ENCODE data around the gene TDRD9. TPM values are rescaled to one million over a fixed set of nuclear protein-coding genes. Genes with fewer than 3 reads are reported as not detected.

TDRD9 gene
- total and polyA plus RNA-seq, 2 experiments from 2014 or later = not detected

GRCh38 chr14:104085032-104085888, 157.0 kb downstream of the TDRD9 start, which contains the start of gene ASPG:
Gene ASPG, plus strand, starts transcription at chr14:104085700. Its CDS starts 71 bp downstream, at chr14:104085771.
- Histone ChIP-seq H3K36me3 (ENCODE audit: low read depth) (no peaks in the 10 kb centered on the region), H3K4me2 (ENCODE audit: unreplicated experiment) (no peak within 1 kb of the TSS), H3K27me3 (replicated peaks; ENCODE audit: insufficient read depth) (no peaks in the 10 kb centered on the region; the same call in 1 of the 2 replicates), H4K20me1 (ENCODE audit: insufficient read depth) (no peaks in the 10 kb centered on the region), H3K79me2 (ENCODE audit: insufficient read depth) (no peaks in the 10 kb centered on the region), H3K9me3 (ENCODE audit: low read depth) (no peaks in the 10 kb centered on the region), H3K9ac (no peak within 1 kb of the TSS), H3K4me1 (ENCODE audit: insufficient read depth) (no peaks in the 10 kb centered on the region), H3K27ac (no peak within 1 kb of the TSS), H3F3A (ENCODE audit: insufficient read depth) (no peaks in the 10 kb centered on the region), H3K9me2 (ENCODE audit: insufficient read depth) (no peaks in the 10 kb centered on the region), H2AFZ (no peak within 1 kb of the TSS), H3K4me3 (no peak within 1 kb of the TSS)
- TF ChIP-seq EZH2phosphoT487 (IDR thresholded peaks at IDR 0.05; ENCODE audit: insufficient read depth, low read depth) = no peak
- no peak for TF ChIP-seq EZH2 (IDR thresholded peaks at IDR 0.05; ENCODE audit: insufficient read depth, poor library complexity, severe bottlenecking)
- no peak for DNase-seq
- in situ Hi-C loops (cut with MboI) = no loop called here
- 11 to 15% methylated on average over 39 to 68 of the region's 70 CpGs for WGBS, 2 experiments (ENCODE audit: low coverage in 1 of 2, low lambda C conversion rate in 2 of 2, missing lambda C conversion rate in 2 of 2)

GRCh38 chr14:104085889-104086201, 157.6 kb downstream of the TDRD9 start:
- H3K4me2 ChIP-seq (ENCODE audit: unreplicated experiment) = no peak overlapping the region
- H3K9me3 ChIP-seq (ENCODE audit: low read depth) = no peaks in the 10 kb centered on the region
- no peaks in the 10 kb centered on the region for H3F3A ChIP-seq (ENCODE audit: insufficient read depth)
- H3K36me3 ChIP-seq (ENCODE audit: low read depth) = no peaks in the 10 kb centered on the region
- no peak overlapping the region for H2AFZ ChIP-seq
- no peak overlapping the region for H3K9ac ChIP-seq
- no peaks in the 10 kb centered on the region for H3K9me2 ChIP-seq (ENCODE audit: insufficient read depth)
- in situ Hi-C loops (cut with MboI) = no loop called here
- no peak for TF ChIP-seq EZH2phosphoT487 (IDR thresholded peaks at IDR 0.05; ENCODE audit: insufficient read depth, low read depth)
- no peak for TF ChIP-seq EZH2 (IDR thresholded peaks at IDR 0.05; ENCODE audit: insufficient read depth, poor library complexity, severe bottlenecking)
- H3K79me2 ChIP-seq (ENCODE audit: insufficient read depth) = no peaks in the 10 kb centered on the region
- no peak overlapping the region for H3K27ac ChIP-seq
- H4K20me1 ChIP-seq (ENCODE audit: insufficient read depth) = no peaks in the 10 kb centered on the region
- H3K4me3 ChIP-seq = no peak overlapping the region
- WGBS, 2 experiments (ENCODE audit: low coverage in 1 of 2, low lambda C conversion rate in 2 of 2, missing lambda C conversion rate in 2 of 2) = 42 to 56% methylated on average over 21 to 28 of the region's 29 CpGs
- no peak for DNase-seq
- H3K4me1 ChIP-seq (ENCODE audit: insufficient read depth) = no peaks in the 10 kb centered on the region
- no peaks in the 10 kb centered on the region; the same call in 1 of the 2 replicates for H3K27me3 ChIP-seq (replicated peaks; ENCODE audit: insufficient read depth)

GRCh38 chr14:104086210-104086660, 158.0 kb downstream of the TDRD9 start:
- H3K4me1 ChIP-seq (ENCODE audit: insufficient read depth) = no peaks in the 10 kb centered on the region
- H3K36me3 ChIP-seq (ENCODE audit: low read depth) = no peaks in the 10 kb centered on the region
- in situ Hi-C loops (cut with MboI) = no loop called here
- no peaks in the 10 kb centered on the region for H3K79me2 ChIP-seq (ENCODE audit: insufficient read depth)
- H3K27me3 ChIP-seq (replicated peaks; ENCODE audit: insufficient read depth) = no peaks in the 10 kb centered on the region; the same call in 1 of the 2 replicates
- no peak overlapping the region for H3K4me2 ChIP-seq (ENCODE audit: unreplicated experiment)
- no peak overlapping the region for H3K27ac ChIP-seq
- no peaks in the 10 kb centered on the region for H3K9me2 ChIP-seq (ENCODE audit: insufficient read depth)
- no peaks in the 10 kb centered on the region for H4K20me1 ChIP-seq (ENCODE audit: insufficient read depth)
- no peak overlapping the region for H3K4me3 ChIP-seq
- H2AFZ ChIP-seq = no peak overlapping the region
- no peaks in the 10 kb centered on the region for H3F3A ChIP-seq (ENCODE audit: insufficient read depth)
- WGBS, 2 experiments (ENCODE audit: low coverage in 1 of 2, low lambda C conversion rate in 2 of 2, missing lambda C conversion rate in 2 of 2) = 58% methylated on average over 13 of the region's 13 CpGs
- no peak for TF ChIP-seq EZH2phosphoT487 (IDR thresholded peaks at IDR 0.05; ENCODE audit: insufficient read depth, low read depth)
- no peak for TF ChIP-seq EZH2 (IDR thresholded peaks at IDR 0.05; ENCODE audit: insufficient read depth, poor library complexity, severe bottlenecking)
- no peak overlapping the region for H3K9ac ChIP-seq
- no peaks in the 10 kb centered on the region for H3K9me3 ChIP-seq (ENCODE audit: low read depth)
- no peak for DNase-seq

GRCh38 chr14:104086661-104087461, 158.6 kb downstream of the TDRD9 start:
- Histone ChIP-seq H3K4me1 (ENCODE audit: insufficient read depth) (no peaks in the 10 kb centered on the region), H3K4me3 (no peak overlapping the region), H3K9ac (no peak overlapping the region), H3K9me2 (ENCODE audit: insufficient read depth) (no peaks in the 10 kb centered on the region), H3F3A (ENCODE audit: insufficient read depth) (no peaks in the 10 kb centered on the region), H3K4me2 (ENCODE audit: unreplicated experiment) (no peak overlapping the region), H3K27me3 (replicated peaks; ENCODE audit: insufficient read depth) (no peaks in the 10 kb centered on the region; the same call in 1 of the 2 replicates), H2AFZ (no peak overlapping the region), H3K36me3 (ENCODE audit: low read depth) (no peaks in the 10 kb centered on the region), H3K9me3 (ENCODE audit: low read depth) (no peaks in the 10 kb centered on the region), H3K27ac (no peak overlapping the region), H4K20me1 (ENCODE audit: insufficient read depth) (no peaks in the 10 kb centered on the region), H3K79me2 (ENCODE audit: insufficient read depth) (no peaks in the 10 kb centered on the region)
- WGBS, 2 experiments (ENCODE audit: low coverage in 1 of 2, low lambda C conversion rate in 2 of 2, missing lambda C conversion rate in 2 of 2) = 36 to 48% methylated on average over 11 to 16 of the region's 16 CpGs
- in situ Hi-C loops (cut with MboI) = no loop called here
- no peak for TF ChIP-seq EZH2 (IDR thresholded peaks at IDR 0.05; ENCODE audit: insufficient read depth, poor library complexity, severe bottlenecking)
- no peak for TF ChIP-seq EZH2phosphoT487 (IDR thresholded peaks at IDR 0.05; ENCODE audit: insufficient read depth, low read depth)
- no peak for DNase-seq
